HCT116 (cell line): Measurements from ENCODE around the gene CDKAL1. TPM values are rescaled to one million over a fixed set of nuclear protein-coding genes. Genes with fewer than 3 reads are reported as not detected.

ENCODE experiments used
- ATAC-seq: fragments of 200-7000 bp; cut with Tn5 transposase; 2 replicates; pipeline ENCODE4 v1.9.1; 2020; ENCODE audit warnings: mild to moderate bottlenecking, moderate library complexity
- BruUV-seq: library from RNA; stranded (reverse); fragments of 400-500 nt; replicated peaks from 2 replicates; lab custom pipeline; 2021; lab: Mats Ljungman, UMichigan
- CTCF ChIA-PET: fragments of 300-600 bp; sonication (Branson Sonifier 250); formaldehyde crosslinking; loops from one replicate; lab custom pipeline; 2021; ENCODE audit warnings: antibody characterized with exemption; lab: Charles Lee
- POLR2A ChIA-PET: fragments of 300-600, 350-600 bp; sonication (Branson Sonifier 250); formaldehyde crosslinking; loops from one replicate; lab custom pipeline; 2021; ENCODE audit warnings: antibody characterized with exemption; lab: Charles Lee
- RAD21 ChIA-PET, 2 experiments: fragments of 300-600 bp; sonication (Branson Sonifier 250); formaldehyde crosslinking; loops; one replicate each; lab custom pipeline; 2023; ENCODE audit warnings: low total read pairs in 2 of 2; ENCODE audit not compliant: uncharacterized antibody in 2 of 2, unreplicated experiment in 2 of 2, low non-redundant PET in 1 of 2; lab: Charles Lee
- DNase-seq: peaks from one replicate; pipeline ENCODE4 v3.0.0-alpha.2; 2010; ENCODE audit warnings: low read depth, low spot score
- H2AFZ ChIP-seq: fragments of 200-600 bp; shearing (Covaris generic), sonication (generic); 2 replicates; pipeline ENCODE4 v1.6.1; 2017; ENCODE audit warnings: low read depth, mixed run types, mixed read lengths, antibody characterized with exemption, low read length; ENCODE audit not compliant: poor library complexity, severe bottlenecking
- H3K27ac ChIP-seq: 2 replicates; pipeline ENCODE4 v1.5.1; 2012; ENCODE audit warnings: low read depth, low read length
- H3K27me3 ChIP-seq: fragments of 200-600 bp; sonication (generic); 2 replicates; pipeline ENCODE4 v1.6.1; 2016; ENCODE audit warnings: mixed run types, low read length, mixed read lengths; ENCODE audit not compliant: insufficient read depth
- H3K36me3 ChIP-seq, 2 experiments: fragments of 200-500 bp in 1 of 2; fragments of 200-600 bp in 1 of 2; sonication (Bioruptor generic) in 1 of 2; sonication (generic) in 1 of 2; 2 replicates each; pipeline versions ENCODE4 v1.5.1 to v1.6.1; 2014 to 2016; ENCODE audit warnings: low read length in 2 of 2, inconsistent platforms in 1 of 2, mixed read lengths in 1 of 2, mixed run types in 1 of 2; ENCODE audit not compliant: insufficient read depth in 2 of 2, control insufficient read depth in 1 of 2
- H3K4me1 ChIP-seq, 2 experiments: fragments of 200-600 bp in 1 of 2; sonication (generic) in 1 of 2; 2 replicates each; pipeline versions ENCODE4 v1.5.1 to v1.6.1; 2012 to 2017; ENCODE audit warnings: low read length in 2 of 2, inconsistent platforms in 1 of 2, mild to moderate bottlenecking in 1 of 2, mixed read lengths in 1 of 2, mixed run types in 1 of 2, moderate library complexity in 1 of 2; ENCODE audit not compliant: insufficient read depth in 2 of 2, control insufficient read depth in 1 of 2
- H3K4me2 ChIP-seq: fragments of 200-600 bp; sonication (generic); 2 replicates; pipeline ENCODE4 v1.6.1; 2017; ENCODE audit warnings: mixed run types, low read length, mixed read lengths
- H3K4me3 ChIP-seq, 2 experiments: fragments of 200-600 bp in 1 of 2; sonication (generic) in 1 of 2; replicated peaks in 1 of 2; 2 replicates each; pipeline ENCODE4 v1.5.1; 2011 to 2016; ENCODE audit warnings: low read length in 2 of 2, control low read depth in 1 of 2, low read depth in 1 of 2, mild to moderate bottlenecking in 1 of 2, mixed read lengths in 1 of 2, mixed run types in 1 of 2
- H3K79me2 ChIP-seq: fragments of 200-600 bp; sonication (generic); 2 replicates; pipeline ENCODE4 v1.6.1; 2017; ENCODE audit warnings: mild to moderate bottlenecking, mixed run types, low read length, moderate library complexity, mixed read lengths; ENCODE audit not compliant: insufficient read depth
- H3K9ac ChIP-seq: fragments of 200-600 bp; sonication (generic); 2 replicates; pipeline ENCODE4 v1.6.1; 2016; ENCODE audit warnings: low read length, mixed read lengths
- H3K9me2 ChIP-seq: fragments of 200-600 bp; sonication (generic), shearing (Covaris generic); 2 replicates; pipeline ENCODE4 v1.6.1; 2017; ENCODE audit warnings: mixed run types, mild to moderate bottlenecking, moderate library complexity; ENCODE audit not compliant: insufficient read depth
- H3K9me3 ChIP-seq, 2 experiments: fragments of 200-500 bp in 1 of 2; fragments of 200-600 bp in 1 of 2; sonication (Bioruptor generic) in 1 of 2; sonication (generic) in 1 of 2; 2 replicates each; pipeline ENCODE4 v1.6.1; 2014 to 2017; ENCODE audit warnings: low read length in 2 of 2, mixed read lengths in 2 of 2, inconsistent platforms in 1 of 2, low read depth in 1 of 2, mild to moderate bottlenecking in 1 of 2, mixed run types in 1 of 2, moderate library complexity in 1 of 2; ENCODE audit not compliant: control insufficient read depth in 1 of 2, insufficient read depth in 1 of 2
- H4K20me1 ChIP-seq: fragments of 200-600 bp; sonication (generic), shearing (Covaris generic); 2 replicates; pipeline ENCODE4 v1.6.1; 2017; ENCODE audit warnings: mixed run types, mild to moderate bottlenecking, moderate library complexity; ENCODE audit not compliant: insufficient read depth
- CBX3 ChIP-seq: IDR thresholded peaks from 2 replicates; pipeline ENCODE4 v1.6.1; 2012; ENCODE audit warnings: low read depth
- FOSL1 ChIP-seq: IDR thresholded peaks from 2 replicates; pipeline ENCODE4 v1.6.1; 2012; ENCODE audit warnings: low read depth
- RAD21 ChIP-seq: IDR thresholded peaks from 2 replicates; pipeline ENCODE4 v1.6.1; 2012; ENCODE audit warnings: low read depth, mild to moderate bottlenecking
- SIN3A ChIP-seq: IDR thresholded peaks from 2 replicates; pipeline ENCODE4 v1.6.1; 2012; ENCODE audit warnings: low read depth
- SP1 ChIP-seq: IDR thresholded peaks from 2 replicates; pipeline ENCODE4 v1.6.1; 2012; ENCODE audit warnings: low read depth
- ZNF274 ChIP-seq: fragments of 200-500 bp; sonication (Bioruptor generic); IDR thresholded peaks from 2 replicates; pipeline ENCODE4 v1.6.1; 2014; ENCODE audit warnings: mild to moderate bottlenecking, low read depth, low read length, inconsistent platforms
- intact Hi-C: fragments of 100-400 bp; cut with micrococcal nuclease; formaldehyde crosslinking; loops from 2 replicates; pipeline ENCODE4 v1.10.0; 2022
- total RNA-seq: library from RNA; stranded (reverse); gene quantifications from one replicate; pipeline ENCODE4 v1.2.1, GENCODE V29; 2021; ENCODE audit not compliant: unreplicated experiment
- TF ChIP-seq, protein P1 (sequence below): IDR thresholded peaks from 2 replicates; pipeline ENCODE4 v1.6.1; 2012

The CDKAL1 gene
- total RNA-seq, 1 experiment from 2014 or later, result 14.9 TPM

DNA sequence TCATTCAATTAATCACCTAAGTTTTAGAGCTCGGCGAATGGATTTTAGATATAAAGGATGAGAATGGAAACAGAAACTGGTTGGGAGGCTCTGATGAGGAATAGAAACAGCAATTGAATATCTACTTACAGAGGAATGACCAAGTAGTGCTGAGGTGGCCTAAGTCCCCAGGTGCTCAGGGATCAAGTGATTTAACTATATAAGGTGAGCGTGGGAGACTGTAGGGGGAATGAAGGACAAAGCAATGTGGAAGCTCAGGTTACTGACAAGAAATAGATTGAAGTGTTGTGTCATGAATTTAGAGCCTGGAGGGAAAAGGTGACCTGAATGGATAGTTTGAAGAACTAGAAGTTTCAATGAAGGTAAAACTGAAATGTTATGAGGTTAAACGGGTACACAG lies 563.9 kb downstream of the CDKAL1 start:
- RAD21 ChIA-PET, result no interaction called here
- no peaks in the 10 kb centered on the region for H3K9me3 ChIP-seq
- no peak overlapping the region for H3K9ac ChIP-seq
- DNase-seq (no peak), ATAC-seq (no peak)
- intact Hi-C loops, result no loop called here
- BruUV-seq, result no TSS peak
- TF ChIP-seq SIN3A (no peak), FOSL1 (no peak), ZNF274 (no peak), SP1 (no peak), CBX3 (no peak), RAD21 (no peak)
- H3K4me1 ChIP-seq, result peaks cover 10 to 21% of the 10 kb centered on the region in 2 experiments; a peak in 2 of 4 replicates
- H4K20me1 ChIP-seq, result no peaks in the 10 kb centered on the region
- H3K4me3 ChIP-seq, result no peak overlapping the region
- H3K9me2 ChIP-seq, result no peaks in the 10 kb centered on the region
- CTCF ChIA-PET, result interaction anchor here (1.3 kb wide), 1 partner anchor 534 kb away, joined by 4 read pairs; no protein-coding TSS in a partner anchor
- H3K27ac ChIP-seq, result no peak overlapping the region
- H3K4me2 ChIP-seq, result no peak overlapping the region
- H3K36me3 ChIP-seq, result no peaks in the 10 kb centered on the region
- no peaks in the 10 kb centered on the region for H3K79me2 ChIP-seq
- H3K27me3 ChIP-seq, result no peaks in the 10 kb centered on the region
- no peak overlapping the region for H2AFZ ChIP-seq
- POLR2A ChIA-PET, result interaction anchor here (0.5 to 0.7 kb wide), 2 partner anchors 12 to 490 kb away, joined by 3 read pairs; no protein-coding TSS in a partner anchor

DNA sequence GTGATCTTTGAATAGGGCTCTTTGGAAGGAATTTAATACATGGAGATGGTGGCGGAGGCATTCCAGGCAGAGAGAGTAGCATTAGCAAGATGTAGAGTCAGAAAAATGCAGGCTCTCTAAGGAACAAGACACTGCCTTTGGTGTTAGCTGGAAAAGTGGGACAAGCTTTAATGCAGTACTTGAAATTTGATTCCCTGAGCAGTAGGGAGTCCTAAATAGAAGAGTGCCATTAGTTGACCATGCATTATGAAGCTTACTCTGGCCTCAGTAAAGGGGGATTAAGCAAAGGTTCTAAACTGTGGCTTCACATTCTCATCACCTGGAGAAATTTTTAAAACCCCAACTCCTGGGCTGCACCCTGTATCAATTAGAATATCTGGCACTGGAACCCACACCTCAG lies 564.5 kb downstream of the CDKAL1 start:
- ChIA-PET CTCF (interaction anchor here (1.3 kb wide), 1 partner anchor 535 kb away, joined by 4 read pairs; no protein-coding TSS in a partner anchor), POLR2A (interaction anchor here (0.7 kb wide), 1 partner anchor 11 kb away, joined by 3 read pairs; no protein-coding TSS in a partner anchor), RAD21 (no interaction called here)
- no peaks in the 10 kb centered on the region for H3K9me2 ChIP-seq
- H4K20me1 ChIP-seq, result no peaks in the 10 kb centered on the region
- no peaks in the 10 kb centered on the region for H3K27me3 ChIP-seq
- peaks cover 10 to 22% of the 10 kb centered on the region in 2 experiments; a peak in 2 of 4 replicates for H3K4me1 ChIP-seq
- intact Hi-C loops, result no loop called here
- H3K27ac ChIP-seq, result no peak overlapping the region
- no peaks in the 10 kb centered on the region for H3K79me2 ChIP-seq
- TF ChIP-seq, protein P1, sequence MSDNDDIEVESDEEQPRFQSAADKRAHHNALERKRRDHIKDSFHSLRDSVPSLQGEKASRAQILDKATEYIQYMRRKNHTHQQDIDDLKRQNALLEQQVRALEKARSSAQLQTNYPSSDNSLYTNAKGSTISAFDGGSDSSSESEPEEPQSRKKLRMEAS, result no peak
- ATAC-seq (no peak), DNase-seq (no peak)
- H3K4me2 ChIP-seq, result no peak overlapping the region
- no peaks in the 10 kb centered on the region for H3K9me3 ChIP-seq
- BruUV-seq, result no TSS peak
- no peaks in the 10 kb centered on the region for H3K36me3 ChIP-seq
- H3K9ac ChIP-seq, result no peak overlapping the region
- no peak overlapping the region for H3K4me3 ChIP-seq
- no peak overlapping the region for H2AFZ ChIP-seq
